Aorta (tissue), 5 donors: ENCODE data around the gene AGPAT4. TPM values are rescaled to one million over a fixed set of nuclear protein-coding genes. Genes with fewer than 3 reads are reported as not detected.
A peak's percentile ranks its signal among the peaks of the same experiment; 100 is the strongest.
"Not testable (repeated sequence)": the region's sequence is repeated elsewhere in the genome, so short reads cannot be mapped to it uniquely, and the experiment has no call there.

Source experiments
- ATAC-seq: fragments of 200-7000 bp; cut with Tn5 transposase; one replicate; pipeline ENCODE4 v1.9.1; 2022; ENCODE audit warnings: moderate library complexity; ENCODE audit not compliant: low FRiP score
- DNase-seq, 2 donors: peaks; one replicate each; pipeline ENCODE4 v3.0.0-alpha.2; 2020
- H3K27ac ChIP-seq, 2 donors: one replicate each; pipeline ENCODE4 v1.5.1; 2013; ENCODE audit warnings: low read length in 2 of 2, mild to moderate bottlenecking in 2 of 2, moderate library complexity in 2 of 2, control low read depth in 1 of 2, inconsistent platforms in 1 of 2, low read depth in 1 of 2
- H3K27me3 ChIP-seq, 2 donors: one replicate each; pipeline ENCODE4 v1.6.1; 2013; ENCODE audit warnings: control low read depth in 1 of 2, low read length in 1 of 2, mild to moderate bottlenecking in 1 of 2, moderate library complexity in 1 of 2; ENCODE audit not compliant: insufficient read depth in 2 of 2, control insufficient read depth in 1 of 2
- H3K36me3 ChIP-seq, 2 donors: one replicate each; pipeline ENCODE4 v1.6.1; 2013; ENCODE audit warnings: control low read depth in 1 of 2, low read length in 1 of 2, mild to moderate bottlenecking in 1 of 2; ENCODE audit not compliant: insufficient read depth in 2 of 2, control insufficient read depth in 1 of 2
- H3K4me1 ChIP-seq, 2 donors: one replicate each; pipeline ENCODE4 v1.6.1; 2013; ENCODE audit warnings: low read length in 2 of 2, control low read depth in 1 of 2, mild to moderate bottlenecking in 1 of 2, moderate library complexity in 1 of 2; ENCODE audit not compliant: insufficient read depth in 2 of 2, control insufficient read depth in 1 of 2
- H3K4me3 ChIP-seq, 2 donors: one replicate each; pipeline ENCODE4 v1.5.1; 2013; ENCODE audit warnings: low read length in 2 of 2, control low read depth in 1 of 2, mild to moderate bottlenecking in 1 of 2
- H3K9me3 ChIP-seq: one replicate; pipeline ENCODE4 v1.6.1; 2013; ENCODE audit warnings: mild to moderate bottlenecking, low read length; ENCODE audit not compliant: control insufficient read depth
- WGBS, 2 donors: extraction: QIAGEN DNeasy Blood & Tissue Kit; methylation state at CpG; one replicate each; pipeline ENCODE4 v1.1.7; 2013; 5-methylcytosine and 5-hydroxymethylcytosine counted together
- intact Hi-C, 2 donors: fragments of 100-400 bp; cut with DNase I; formaldehyde crosslinking; loops; one replicate each; pipeline versions ENCODE4 v1.14.2 to v1.15.0; 2022
- long read RNA-seq, 2 donors: library from polyadenylated mRNA; unstranded; transcript quantifications; one replicate each; pipeline ENCODE4 v2.0.0, GENCODE V29; 2020 to 2021
- polyA plus RNA-seq, 2 donors: library from polyadenylated mRNA; stranded (reverse); fragments of 200-250 nt; gene quantifications; one replicate each; pipeline ENCODE4 v1.2.3, GENCODE V29; 2013
- total RNA-seq, 2 donors: library from RNA; stranded (reverse); fragmentation: NEBNext Ultra II Directional; extraction: Animal tissue kit (Norgen Biotek cat#: 25700); gene quantifications; one replicate each; pipeline ENCODE4 v1.2.1, GENCODE V29; 2021
- donor health status: healthy with polysubstance abuse.
- donor health status: Bipolar disorder and iron deficiency.
- donor health status: DM: no; HTN: no; CAD: no.
- donor health status: DM: no; HTN: no; CAD: no.
- donor health status: DM: yes; HTN: yes; CAD: no.

AGPAT4 gene
- 10 to 100 TPM; 17.7 to 17.9 TPM for total RNA-seq
- polyA plus RNA-seq = 1 to 10 TPM; 1.0 to 4.2 TPM
- long read RNA-seq, donor 1, full-length matches to known transcripts = 8 of 20 reads
- long read RNA-seq, donor 1, partial matches to known transcripts = 1 of 20 reads
- long read RNA-seq, donor 1, other reads (novel, unspliced or antisense) = 11 of 20 reads
- long read RNA-seq, donor 2, partial matches to known transcripts = 1 of 5 reads
- long read RNA-seq, donor 2, other reads (novel, unspliced or antisense) = 4 of 5 reads

GRCh38 chr6:161273752-161274487 is at the start of gene AGPAT4:
TSS of gene AGPAT4 (minus strand) at chr6:161274061. CDS start at chr6:161232213, 41,848 bp downstream.
- Histone ChIP-seq H3K4me1 (no peaks in the 10 kb centered on the region), H3K9me3 (no peaks in the 10 kb centered on the region), H3K27ac (peak within 1 kb of the TSS in 1 of 2 donors; percentile 51), H3K36me3 (no peaks in the 10 kb centered on the region), H3K4me3 (peak within 1 kb of the TSS; percentile 82 to 99), H3K27me3 (no peaks in the 10 kb centered on the region)
- ATAC-seq (peak; percentile 97), DNase-seq (peak; percentile 68 to 75)
- intact Hi-C loops = loop anchor here in 1 of 2 donors (10.0 kb wide), 1 partner anchor 339 kb away; no protein-coding TSS in a partner anchor
- 1% methylated on average over 21 of the region's 21 CpGs for WGBS, 2 donors

- ATAC-seq (no peak), DNase-seq (no peak)
- Histone ChIP-seq H3K4me1 (no peaks in the 10 kb centered on the region), H3K27me3 (peaks cover 0 to 2% of the 10 kb centered on the region in 2 donors), H3K9me3 (no peaks in the 10 kb centered on the region), H3K4me3 (no peak overlapping the region), H3K36me3 (no peaks in the 10 kb centered on the region), H3K27ac (no peak overlapping the region)
- intact Hi-C loops = no loop called here
- 50 to 63% methylated on average over 2 of the region's 2 CpGs for WGBS, 2 donors
Observed at GRCh38 chr6:161319231-161319630, 45.4 kb upstream of the AGPAT4 start.

- Histone ChIP-seq H3K27me3 (peaks cover 0 to 2% of the 10 kb centered on the region in 2 donors), H3K36me3 (no peaks in the 10 kb centered on the region), H3K4me3 (no peak overlapping the region), H3K9me3 (no peaks in the 10 kb centered on the region), H3K4me1 (no peaks in the 10 kb centered on the region), H3K27ac (no peak overlapping the region)
- no peak for DNase-seq
- no peak for ATAC-seq
- WGBS, 2 donors = 62 to 77% methylated on average over 6 of the region's 6 CpGs
- intact Hi-C loops = no loop called here
Observed at GRCh38 chr6:161318456-161318855, 44.6 kb upstream of the AGPAT4 start.

GRCh38 chr6:161316531-161316930 is 42.7 kb upstream of the AGPAT4 start:
- intact Hi-C loops = no loop called here
- 87 to 93% methylated on average over 3 of the region's 3 CpGs for WGBS, 2 donors
- H3K36me3 ChIP-seq = no peaks in the 10 kb centered on the region
- DNase-seq (no peak), ATAC-seq (no peak)
- no peaks in the 10 kb centered on the region for H3K27me3 ChIP-seq
- no peaks in the 10 kb centered on the region for H3K4me1 ChIP-seq
- H3K4me3 ChIP-seq = no peak overlapping the region
- H3K27ac ChIP-seq = no peak overlapping the region
- H3K9me3 ChIP-seq = no peaks in the 10 kb centered on the region

- H3K27ac ChIP-seq, ATAC-seq, intact Hi-C loops, H3K4me1 ChIP-seq, H3K27me3 ChIP-seq, H3K36me3 ChIP-seq, H3K4me3 ChIP-seq, H3K9me3 ChIP-seq, DNase-seq: not testable (repeated sequence)
- WGBS, 2 donors = 85% methylated on average over 15 of the region's 15 CpGs
Observed at GRCh38 chr6:161315246-161315917, 41.5 kb upstream of the AGPAT4 start.

- DNase-seq, H3K9me3 ChIP-seq, intact Hi-C loops, H3K27me3 ChIP-seq, ATAC-seq, H3K27ac ChIP-seq, H3K36me3 ChIP-seq, H3K4me1 ChIP-seq, H3K4me3 ChIP-seq: not testable (repeated sequence)
- WGBS, 2 donors = 91 to 93% methylated on average over 20 of the region's 20 CpGs
Observed at GRCh38 chr6:161314541-161315245, 40.8 kb upstream of the AGPAT4 start.

GRCh38 chr6:161313940-161314509 is 40.2 kb upstream of the AGPAT4 start:
- intact Hi-C loops = no loop called here

GRCh38 chr6:161313475-161313874 is 39.6 kb upstream of the AGPAT4 start:
- DNase-seq, H3K27me3 ChIP-seq, H3K4me1 ChIP-seq, H3K9me3 ChIP-seq, H3K27ac ChIP-seq, ATAC-seq, H3K36me3 ChIP-seq, H3K4me3 ChIP-seq, intact Hi-C loops: not testable (repeated sequence)
- WGBS, 2 donors = 64 to 72% methylated on average over 3 of the region's 3 CpGs

More at GRCh38 chr6:161313940-161314509, 40.2 kb upstream of the AGPAT4 start:
- no peaks in the 10 kb centered on the region for H3K4me1 ChIP-seq
- H3K9me3 ChIP-seq = no peaks in the 10 kb centered on the region
- no peaks in the 10 kb centered on the region for H3K27me3 ChIP-seq
- H3K27ac ChIP-seq = no peak overlapping the region
- no peaks in the 10 kb centered on the region for H3K36me3 ChIP-seq
- WGBS, 2 donors = 86 to 87% methylated on average over 6 of the region's 6 CpGs
- H3K4me3 ChIP-seq = no peak overlapping the region
- ATAC-seq (no peak), DNase-seq (no peak)
